ENCODE data around the gene MEGF8.

The MEGF8 gene

DNA sequence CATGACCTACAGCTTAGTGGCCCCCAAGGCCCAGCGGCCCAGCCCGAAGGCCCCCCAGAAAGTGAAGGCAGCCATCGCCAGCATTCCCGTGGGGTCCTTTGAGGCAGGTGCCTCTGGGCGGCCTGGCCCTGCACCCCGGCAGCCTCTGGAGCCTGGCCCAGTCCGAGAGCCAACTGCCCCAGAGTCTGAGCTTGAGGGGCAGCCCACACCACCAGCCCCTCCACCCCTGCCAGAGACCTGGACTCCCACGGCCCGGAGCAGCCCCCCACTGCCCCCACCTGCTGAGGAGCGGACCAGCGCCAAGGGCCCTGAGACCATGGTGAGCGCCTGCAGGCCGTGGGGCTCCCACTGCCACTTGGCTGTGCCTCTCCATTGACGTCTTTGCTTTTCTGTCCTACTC, 32.5 kb upstream of the MEGF8 start (continued):
- no peak for TF ChIP-seq CREB5 (CRISPR knock-in tag; IDR thresholded peaks at IDR 0.05; ENCODE audit: low read depth)

- ATAC-seq: no peak
- TF ChIP-seq GLIS3 (CRISPR knock-in tag; IDR thresholded peaks at IDR 0.05): no peak
- TF ChIP-seq TCF4 (CRISPR knock-in tag; IDR thresholded peaks at IDR 0.05; ENCODE audit: borderline replicate concordance): no peak
These were observed 31.9 kb upstream of the MEGF8 start for GRCh38 chr19:42293540-42293939.

- no peak for ATAC-seq
- TF ChIP-seq, protein P1, sequence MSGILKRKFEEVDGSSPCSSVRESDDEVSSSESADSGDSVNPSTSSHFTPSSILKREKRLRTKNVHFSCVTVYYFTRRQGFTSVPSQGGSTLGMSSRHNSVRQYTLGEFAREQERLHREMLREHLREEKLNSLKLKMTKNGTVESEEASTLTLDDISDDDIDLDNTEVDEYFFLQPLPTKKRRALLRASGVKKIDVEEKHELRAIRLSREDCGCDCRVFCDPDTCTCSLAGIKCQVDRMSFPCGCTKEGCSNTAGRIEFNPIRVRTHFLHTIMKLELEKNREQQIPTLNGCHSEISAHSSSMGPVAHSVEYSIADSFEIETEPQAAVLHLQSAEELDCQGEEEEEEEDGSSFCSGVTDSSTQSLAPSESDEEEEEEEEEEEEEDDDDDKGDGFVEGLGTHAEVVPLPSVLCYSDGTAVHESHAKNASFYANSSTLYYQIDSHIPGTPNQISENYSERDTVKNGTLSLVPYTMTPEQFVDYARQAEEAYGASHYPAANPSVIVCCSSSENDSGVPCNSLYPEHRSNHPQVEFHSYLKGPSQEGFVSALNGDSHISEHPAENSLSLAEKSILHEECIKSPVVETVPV (CRISPR knock-in tag; IDR thresholded peaks at IDR 0.05): no peak
- TF ChIP-seq ZNF70 (CRISPR knock-in tag; IDR thresholded peaks at IDR 0.05): no peak
- TF ChIP-seq PPARA (CRISPR knock-in tag; IDR thresholded peaks at IDR 0.05; ENCODE audit: borderline replicate concordance): no peak
- no peak for TF ChIP-seq BACH2 (CRISPR knock-in tag; IDR thresholded peaks at IDR 0.05; ENCODE audit: borderline replicate concordance)
- TF ChIP-seq TCF4 (CRISPR knock-in tag; IDR thresholded peaks at IDR 0.05; ENCODE audit: borderline replicate concordance): no peak
- TF ChIP-seq CREB5 (CRISPR knock-in tag; IDR thresholded peaks at IDR 0.05; ENCODE audit: low read depth): no peak
- TF ChIP-seq ESRRG (CRISPR knock-in tag; IDR thresholded peaks at IDR 0.05): no peak
- TF ChIP-seq GLIS3 (CRISPR knock-in tag; IDR thresholded peaks at IDR 0.05): no peak
- no peak for TF ChIP-seq TSHZ2 (CRISPR knock-in tag; IDR thresholded peaks at IDR 0.05)
- no peak for TF ChIP-seq CSDC2 (CRISPR knock-in tag; IDR thresholded peaks at IDR 0.05)
- TF ChIP-seq ZFP30 (CRISPR knock-in tag; IDR thresholded peaks at IDR 0.05): no peak
- TF ChIP-seq POU6F1 (CRISPR knock-in tag; IDR thresholded peaks at IDR 0.05; ENCODE audit: borderline replicate concordance, low read depth): no peak
- TF ChIP-seq RARB (CRISPR knock-in tag; IDR thresholded peaks at IDR 0.05): no peak
- TF ChIP-seq PATZ1 (CRISPR knock-in tag; IDR thresholded peaks at IDR 0.05; ENCODE audit: borderline replicate concordance): no peak
- no peak for TF ChIP-seq ZFP3 (CRISPR knock-in tag; IDR thresholded peaks at IDR 0.05)
- no peak for TF ChIP-seq ZNF565 (CRISPR knock-in tag; conservative IDR thresholded peaks at IDR 0.05; ENCODE audit: low read depth)
- TF ChIP-seq TOX (CRISPR knock-in tag; IDR thresholded peaks at IDR 0.05; ENCODE audit: borderline replicate concordance): no peak
- no peak for TF ChIP-seq ISL1 (CRISPR knock-in tag; IDR thresholded peaks at IDR 0.05)
These were observed 31.5 kb upstream of the MEGF8 start for GRCh38 chr19:42293948-42294347.

Measured in SK-N-SH treated with all-trans-retinoic acid at 6 μM for 48 hours (cell line).